HG02798 (cell line): Measurements from ENCODE around the gene POMZP3.
"Not testable (repeated sequence)": the region's sequence is repeated elsewhere in the genome, so short reads cannot be mapped to it uniquely, and the experiment has no call there.

Experiments used
- ATAC-seq: cut with Tn5 transposase; IDR thresholded peaks from one replicate; pipeline ENCODE4 v1.9.1; 2021; ENCODE audit warnings: mild to moderate bottlenecking; ENCODE audit not compliant: unreplicated experiment, poor library complexity

POMZP3 gene

DNA sequence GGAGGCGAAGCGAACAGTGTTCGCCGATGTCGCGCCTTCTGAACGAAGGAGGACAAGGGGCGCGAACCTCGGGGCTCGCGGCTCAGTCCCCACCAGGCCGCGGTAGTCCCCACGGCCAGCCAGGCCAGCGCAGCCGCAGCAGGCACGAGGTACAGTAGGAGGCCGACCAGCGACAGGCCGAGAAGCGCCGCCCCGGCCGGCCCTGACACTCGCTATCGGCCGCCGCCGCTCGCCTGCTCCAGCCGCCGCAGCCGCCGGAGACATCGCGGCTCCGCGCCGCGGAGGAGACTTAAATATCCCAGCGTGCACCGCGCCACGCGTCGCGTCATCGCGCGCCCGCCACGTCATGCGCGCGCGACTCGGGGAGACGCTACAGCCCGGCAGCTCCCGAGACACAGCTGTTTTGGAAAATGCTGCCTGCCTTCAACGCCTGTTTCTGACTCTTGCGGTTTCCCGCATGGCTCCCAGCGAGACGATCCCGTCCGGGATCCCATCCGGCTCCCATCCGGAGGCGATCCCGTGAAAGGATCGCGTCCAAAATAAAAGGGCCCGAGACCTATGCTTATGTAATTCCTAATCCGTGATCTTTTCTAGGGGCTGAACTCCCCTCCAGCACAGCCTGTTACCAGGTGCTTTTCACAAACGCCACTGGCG, at the start of gene POMZP3:
Gene POMZP3, minus strand, starts transcription at position 291 of the 654 bp plus-strand sequence. CDS start 1,215 bp downstream, outside the sequence.
- ATAC-seq: peak; percentile 95

DNA sequence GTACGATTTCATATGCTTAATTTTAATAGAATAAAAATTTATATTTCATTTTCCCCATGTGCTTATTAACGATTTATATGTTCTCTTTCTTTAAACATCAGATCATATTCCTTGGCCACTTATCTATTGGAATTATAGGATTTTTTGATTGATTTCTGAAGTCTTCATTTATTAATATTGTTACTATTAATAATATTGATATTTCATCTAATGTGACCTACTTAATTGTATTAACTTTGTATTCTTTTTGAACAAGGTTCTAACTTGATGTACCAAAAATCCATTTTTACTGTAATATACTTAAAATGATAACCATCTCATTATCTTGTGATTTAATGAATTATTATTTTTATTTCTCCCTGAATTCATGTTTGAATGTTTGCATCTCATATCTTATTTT, 48.7 kb upstream of the POMZP3 start:
- not testable (repeated sequence) for ATAC-seq

DNA sequence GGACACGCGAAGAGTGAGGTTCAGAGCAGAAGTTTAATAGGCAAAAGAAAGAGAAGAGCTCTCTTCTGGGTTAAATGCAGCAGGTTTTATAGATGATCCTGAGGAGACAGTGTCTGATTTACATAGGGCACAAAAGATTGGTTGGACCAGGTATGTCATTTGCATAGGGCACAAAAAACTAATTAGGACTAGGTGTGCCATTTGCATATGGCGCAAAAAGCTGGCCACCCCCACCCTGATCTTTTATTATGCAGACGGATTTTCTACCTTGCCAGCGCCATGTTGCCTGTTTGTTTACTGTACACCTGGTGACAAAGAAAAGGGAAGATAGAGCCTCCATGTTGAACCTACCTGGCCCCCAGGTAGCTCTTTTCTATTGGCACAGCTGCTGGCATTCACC, 46.3 kb upstream of the POMZP3 start:
- ATAC-seq: not testable (repeated sequence)

DNA sequence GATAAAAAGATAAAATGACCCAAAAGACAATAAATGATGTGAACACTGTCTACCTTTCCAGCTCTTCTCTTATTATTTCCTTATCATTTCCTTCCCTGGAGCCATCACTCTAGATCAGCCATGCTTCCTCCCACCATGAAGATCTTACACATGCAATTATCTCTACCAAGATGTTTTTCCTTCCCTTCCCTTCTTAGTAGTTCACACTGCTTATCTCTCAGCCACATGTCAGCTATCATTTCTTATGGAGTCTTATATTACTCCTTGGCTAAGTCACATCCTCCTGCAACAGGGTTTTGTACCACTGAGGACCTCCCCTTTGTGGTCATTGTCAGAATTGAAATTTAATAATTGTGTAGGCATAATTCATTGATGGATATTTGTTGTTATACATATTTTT, 32.1 kb upstream of the POMZP3 start:
- ATAC-seq: not testable (repeated sequence)

DNA sequence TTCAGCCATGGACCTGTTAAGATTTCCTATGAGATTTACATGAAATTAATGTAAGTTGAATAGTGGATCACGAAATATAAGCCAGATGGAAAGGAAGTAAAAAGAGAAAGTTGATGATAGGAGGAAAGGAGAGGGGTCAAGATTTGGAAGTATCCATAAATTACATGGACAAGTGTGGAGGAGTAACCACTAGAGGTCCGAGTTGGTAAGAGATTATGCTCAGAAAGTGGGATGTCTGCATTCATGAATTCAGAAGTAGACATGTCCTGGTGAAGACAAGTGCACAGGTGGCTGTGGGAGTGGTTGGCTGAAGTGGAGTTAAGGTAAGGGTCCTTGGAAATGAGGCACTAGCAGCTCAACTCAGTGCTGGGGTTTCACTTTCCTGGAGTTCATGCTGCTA, 29.3 kb upstream of the POMZP3 start:
- ATAC-seq: not testable (repeated sequence)

DNA sequence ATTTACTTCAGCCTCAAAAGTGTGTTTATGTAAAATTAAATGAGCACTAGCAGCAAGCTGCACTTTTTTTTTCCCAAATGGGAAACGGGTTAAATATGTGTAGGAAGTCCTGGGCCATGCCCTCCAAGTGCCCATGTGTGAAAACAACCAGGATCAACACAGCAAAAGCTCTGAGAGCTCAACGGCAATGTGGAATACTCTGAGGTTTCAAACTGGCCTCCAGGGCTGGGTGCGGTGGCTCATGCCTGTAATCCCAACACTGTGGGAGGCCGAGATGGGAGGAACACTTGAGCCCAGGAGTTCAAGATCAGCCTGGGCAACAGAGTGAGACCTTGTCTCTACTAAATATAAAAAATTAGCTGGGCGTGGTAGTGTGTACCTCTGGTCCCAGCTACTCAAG, 15.5 kb upstream of the POMZP3 start:
- ATAC-seq: not testable (repeated sequence)

DNA sequence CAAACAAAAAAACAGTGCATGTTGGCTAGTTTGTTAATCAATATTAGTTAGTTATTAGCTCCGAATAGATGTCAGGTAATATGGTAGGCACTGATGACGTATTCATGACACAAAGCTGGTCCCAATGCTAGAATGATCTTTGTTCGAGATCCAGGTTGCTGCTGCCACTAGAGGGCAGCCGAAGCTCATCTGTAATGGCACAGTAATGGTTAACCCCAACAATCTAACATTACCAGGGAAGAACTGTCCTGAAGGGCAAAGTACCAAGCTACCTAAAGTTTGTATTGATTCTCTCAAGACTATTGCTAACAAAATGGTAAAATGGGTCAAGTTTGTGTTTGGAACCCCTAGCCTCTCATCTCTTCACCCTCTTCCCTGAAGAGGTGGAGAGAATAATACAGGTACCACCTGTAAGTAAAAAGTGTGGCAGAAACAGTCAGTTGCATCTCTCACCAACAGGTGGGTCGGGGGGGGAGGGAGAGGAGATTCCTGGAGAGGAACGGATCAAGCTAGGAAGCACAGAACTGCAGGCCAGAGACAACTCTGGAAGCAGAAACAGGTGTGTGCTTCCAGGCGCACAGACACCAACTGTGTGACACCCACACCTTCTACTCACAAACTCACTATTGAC, 10.1 kb upstream of the POMZP3 start:
- ATAC-seq: peak; percentile 92

DNA sequence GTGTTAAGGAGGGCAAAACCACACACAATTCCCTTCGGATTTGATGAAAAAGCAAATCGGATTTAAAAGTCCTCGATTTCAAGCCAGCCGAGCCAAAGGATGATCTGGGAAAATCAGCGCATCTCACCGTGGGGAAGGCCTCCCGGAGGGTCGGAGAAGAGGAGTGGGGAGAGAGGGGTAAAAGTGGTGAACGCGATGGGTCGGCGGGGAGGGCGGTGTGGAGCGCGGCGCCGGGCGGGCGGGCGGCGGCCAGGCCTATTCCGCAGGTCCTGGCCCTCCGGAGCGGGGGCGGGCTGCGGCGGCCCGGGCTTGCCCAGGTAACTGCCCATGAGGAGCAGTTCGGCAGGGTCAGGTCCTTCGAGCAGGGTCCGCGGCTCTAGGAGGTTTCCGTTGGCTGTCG, 498 bp downstream of the POMZP3 start:
- ATAC-seq: not testable (repeated sequence)

DNA sequence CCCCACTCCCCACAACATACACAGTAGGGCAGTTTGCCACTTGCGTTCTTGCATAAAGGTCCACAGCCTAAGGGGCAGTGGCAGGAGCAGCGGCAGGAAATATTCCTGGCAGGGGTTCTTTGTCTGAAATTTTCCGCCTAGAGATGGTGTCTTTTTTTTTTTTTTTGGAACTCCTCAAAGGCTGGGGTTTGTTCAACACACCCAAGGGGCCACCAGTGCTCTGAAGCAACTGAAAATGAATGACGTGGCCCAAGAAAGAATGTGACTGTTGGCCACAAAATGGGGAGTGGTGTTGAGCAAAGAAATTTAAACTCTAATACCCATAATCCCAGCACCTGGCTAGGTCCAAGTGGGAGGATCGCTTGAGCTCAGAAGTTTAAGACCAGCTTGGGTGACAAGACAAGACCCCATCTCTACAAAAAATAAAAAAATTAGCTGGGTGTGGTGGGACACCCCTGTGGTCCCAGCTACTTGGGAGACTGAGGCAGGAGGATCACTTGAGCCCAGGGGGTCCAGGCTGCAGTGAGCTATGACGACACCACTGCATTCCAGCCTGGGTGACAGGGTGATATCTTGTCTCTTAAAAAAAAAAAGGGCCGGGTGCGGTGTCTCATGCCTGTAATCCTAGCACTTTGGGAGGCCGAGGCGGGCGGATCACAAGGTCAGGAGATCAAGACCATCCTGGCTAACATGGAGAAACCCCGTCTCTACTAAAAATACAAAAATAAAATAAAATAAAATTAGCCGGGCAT, 7.5 kb downstream of the POMZP3 start:
- not testable (repeated sequence) for ATAC-seq

DNA sequence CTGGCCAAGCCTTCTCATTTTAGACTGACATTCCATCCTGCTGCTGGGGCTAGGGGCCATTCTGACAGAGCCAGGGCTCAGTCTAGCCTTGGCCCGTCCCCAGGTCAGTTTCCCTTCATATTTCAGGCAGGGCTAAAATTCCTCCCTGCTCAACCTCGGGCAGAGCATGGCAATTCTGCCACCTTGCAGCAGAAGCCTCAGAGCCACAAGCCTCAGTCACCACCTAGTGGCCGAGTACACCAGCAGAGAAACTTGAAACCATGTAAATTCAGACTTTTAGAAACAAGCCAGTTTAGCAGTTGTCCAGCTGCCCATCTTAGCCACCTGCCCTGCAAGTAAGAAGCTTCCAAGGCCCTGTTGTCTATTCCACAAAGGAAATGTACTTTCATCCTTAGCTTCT, 13.3 kb downstream of the POMZP3 start:
- ATAC-seq: not testable (repeated sequence)

DNA sequence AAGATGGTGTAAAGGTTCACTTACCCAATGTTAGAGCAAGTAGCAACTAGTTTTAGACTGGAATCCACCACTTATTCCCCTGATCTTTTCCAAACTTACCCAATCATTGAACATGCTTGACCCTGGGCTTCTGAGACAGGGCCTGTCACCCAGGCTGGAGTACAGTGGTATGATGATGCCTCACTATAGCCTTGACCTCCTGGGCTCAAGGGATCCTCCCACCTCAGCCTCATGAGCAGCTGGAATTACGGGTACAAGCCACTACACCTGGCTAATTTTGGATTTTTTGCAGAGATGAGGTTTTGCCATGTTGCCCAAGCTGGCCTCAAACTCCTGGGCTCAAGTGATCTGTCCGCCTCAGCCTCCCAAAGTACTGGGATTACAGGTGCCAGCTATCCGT, 14.8 kb downstream of the POMZP3 start:
- ATAC-seq: not testable (repeated sequence)

DNA sequence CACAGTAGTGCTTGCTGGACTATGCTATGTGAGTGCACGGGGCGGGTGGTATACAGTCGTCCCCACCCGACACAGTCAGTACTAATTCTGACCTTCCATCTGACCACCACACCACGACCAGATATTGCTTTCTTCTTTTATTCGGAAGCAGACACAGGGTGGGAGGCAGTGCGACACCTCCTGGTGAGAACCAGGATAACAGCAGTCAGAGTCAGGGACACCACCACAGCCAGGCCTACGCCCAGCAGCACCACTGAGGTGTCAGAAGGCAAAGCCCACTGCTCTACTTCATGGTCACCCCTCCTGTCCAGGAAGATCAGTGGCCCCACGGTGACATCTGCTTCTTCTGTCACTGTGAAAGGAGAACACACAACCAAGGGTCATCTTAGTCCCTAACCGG, 17.2 kb downstream of the POMZP3 start:
- peak; percentile 55 for ATAC-seq

DNA sequence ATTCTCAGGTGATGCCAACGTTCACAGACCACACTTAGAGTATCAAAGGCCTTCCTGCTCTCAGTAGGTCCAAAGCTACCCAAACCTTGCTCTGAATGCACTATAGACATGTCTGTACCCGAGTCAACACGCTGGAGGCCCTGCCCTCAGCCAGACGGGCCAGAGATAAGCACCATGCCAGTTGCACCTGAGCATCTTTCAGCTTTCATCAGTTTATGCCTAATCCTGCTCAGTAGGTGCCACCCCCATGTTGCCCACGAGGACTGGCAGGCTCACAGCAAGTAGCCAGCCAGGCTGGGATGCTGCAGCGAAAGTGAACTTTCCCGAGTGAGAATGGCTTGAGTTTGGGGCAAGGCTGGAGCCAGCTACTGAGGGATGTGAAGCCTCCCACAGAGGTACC, 18.6 kb downstream of the POMZP3 start:
- not testable (repeated sequence) for ATAC-seq

DNA sequence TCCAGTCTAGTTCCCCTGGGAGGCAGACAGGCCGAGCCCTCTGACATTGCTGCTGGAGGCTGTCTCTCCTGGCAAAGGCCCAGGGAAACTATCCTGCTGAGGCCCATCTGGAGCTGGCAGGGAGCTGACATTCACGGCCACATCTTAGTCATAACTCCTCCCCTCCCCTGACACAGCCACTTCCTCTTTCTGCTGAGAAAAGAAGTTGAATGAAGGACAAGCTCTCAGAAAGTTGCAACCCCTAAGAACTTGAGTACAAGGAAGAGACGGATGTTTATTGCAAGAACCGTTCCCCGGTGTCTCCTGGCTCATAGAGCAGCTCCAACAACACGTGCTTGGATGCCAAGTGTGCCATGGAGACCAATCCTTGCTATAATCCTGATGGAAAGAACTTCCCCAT, 21.1 kb downstream of the POMZP3 start:
- peak; percentile 93 for ATAC-seq

DNA sequence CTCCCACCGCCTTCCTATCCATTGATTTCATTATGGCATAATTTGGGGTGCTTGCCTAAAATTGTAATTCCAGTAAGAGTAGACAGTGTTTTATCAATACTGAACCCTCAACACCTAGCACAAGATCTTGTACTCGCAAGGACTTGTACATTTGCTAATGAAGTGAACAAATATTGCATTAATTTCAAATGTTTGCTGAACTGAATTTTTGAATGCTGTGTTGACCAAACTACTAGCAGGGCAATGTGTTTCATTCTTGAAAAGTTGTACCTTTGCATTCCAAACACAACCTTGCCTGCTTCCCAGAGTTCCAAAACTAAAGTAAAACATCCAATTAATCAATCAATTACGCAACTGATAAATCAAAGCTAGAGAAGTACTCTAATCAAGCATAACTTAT, 26.4 kb downstream of the POMZP3 start:
- not testable (repeated sequence) for ATAC-seq

DNA sequence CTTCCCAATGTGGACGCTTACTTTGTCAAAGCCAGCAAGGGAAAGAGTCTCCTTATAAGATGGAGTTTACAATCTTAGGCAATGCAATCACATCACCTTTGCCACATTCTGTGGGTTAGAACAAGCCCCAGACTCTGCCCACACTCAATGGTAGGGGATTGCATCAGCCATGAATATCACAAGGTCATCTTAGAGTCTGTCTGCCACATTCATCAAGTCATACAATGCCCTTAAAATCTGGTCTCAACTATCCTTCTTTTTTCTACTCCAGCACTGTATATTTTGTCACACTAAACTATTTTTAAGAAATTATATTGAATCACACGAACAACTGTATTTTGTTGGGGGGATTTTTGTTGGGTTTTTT, 27.0 kb downstream of the POMZP3 start:
- not testable (repeated sequence) for ATAC-seq

DNA sequence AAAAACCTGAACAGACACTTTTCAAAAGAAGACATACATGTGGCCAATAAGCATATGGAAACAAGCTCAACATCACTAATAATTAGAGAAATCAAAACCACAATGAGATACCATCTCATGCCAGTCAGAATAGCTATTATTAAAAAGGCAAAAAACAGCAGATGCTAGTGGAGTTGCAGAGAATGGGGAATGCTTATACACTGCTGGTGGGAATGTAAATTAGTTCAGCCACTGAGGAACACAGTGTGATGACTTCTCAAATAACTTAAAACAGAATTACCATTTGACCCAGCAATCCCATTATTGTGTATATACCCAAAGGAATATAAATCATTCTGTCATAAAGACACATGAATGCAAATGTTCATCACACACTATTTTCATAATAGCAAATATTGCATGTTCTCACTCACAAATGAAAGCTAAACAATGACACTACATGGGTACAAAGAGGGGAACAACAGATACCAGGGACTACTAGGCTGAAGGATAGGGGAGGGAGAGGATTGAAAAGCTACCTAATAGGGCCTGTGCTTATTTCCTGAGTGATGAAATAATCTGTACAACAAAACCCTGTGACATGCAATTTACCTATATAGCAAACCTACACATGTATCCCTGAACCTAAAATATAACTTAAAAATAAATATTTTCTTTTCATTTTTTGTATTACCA, 28.4 kb downstream of the POMZP3 start:
- not testable (repeated sequence) for ATAC-seq

DNA sequence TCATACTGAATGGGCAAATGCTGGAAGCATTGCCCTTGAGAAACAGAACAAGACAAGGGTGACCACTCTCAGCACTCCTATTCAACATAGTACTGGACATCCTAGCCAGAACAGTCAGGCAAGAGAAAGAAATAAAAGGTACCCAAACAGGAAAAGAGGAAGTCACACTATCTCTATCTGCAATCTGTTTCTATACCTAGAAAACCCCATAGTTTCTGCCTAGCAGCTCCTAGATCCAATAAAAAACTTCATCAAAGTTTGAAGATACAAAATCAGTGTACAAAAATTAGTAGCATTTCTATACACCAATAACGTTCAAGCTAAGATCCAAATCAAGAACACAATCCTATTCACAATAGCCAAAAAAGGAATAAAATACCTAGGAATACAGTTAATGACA, 29.8 kb downstream of the POMZP3 start:
- not testable (repeated sequence) for ATAC-seq

DNA sequence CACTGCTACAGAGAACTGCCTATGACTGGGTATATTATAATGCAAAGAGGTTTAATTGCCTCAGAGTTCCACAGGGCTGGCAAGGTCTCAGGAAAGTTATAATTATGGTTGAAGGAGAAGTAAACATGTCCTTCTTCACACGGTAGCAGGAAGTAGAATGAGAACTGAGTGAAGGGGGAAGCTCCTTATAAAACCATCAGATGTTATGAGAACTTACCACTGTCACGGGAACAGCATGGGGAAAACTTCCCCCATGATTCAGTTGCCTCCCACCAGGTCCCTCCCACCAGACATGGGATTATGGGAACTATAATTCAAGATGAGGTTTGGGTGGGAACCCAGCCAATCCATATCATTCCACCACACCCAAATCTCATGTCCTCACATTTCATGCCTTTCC, 34.4 kb downstream of the POMZP3 start:
- not testable (repeated sequence) for ATAC-seq

DNA sequence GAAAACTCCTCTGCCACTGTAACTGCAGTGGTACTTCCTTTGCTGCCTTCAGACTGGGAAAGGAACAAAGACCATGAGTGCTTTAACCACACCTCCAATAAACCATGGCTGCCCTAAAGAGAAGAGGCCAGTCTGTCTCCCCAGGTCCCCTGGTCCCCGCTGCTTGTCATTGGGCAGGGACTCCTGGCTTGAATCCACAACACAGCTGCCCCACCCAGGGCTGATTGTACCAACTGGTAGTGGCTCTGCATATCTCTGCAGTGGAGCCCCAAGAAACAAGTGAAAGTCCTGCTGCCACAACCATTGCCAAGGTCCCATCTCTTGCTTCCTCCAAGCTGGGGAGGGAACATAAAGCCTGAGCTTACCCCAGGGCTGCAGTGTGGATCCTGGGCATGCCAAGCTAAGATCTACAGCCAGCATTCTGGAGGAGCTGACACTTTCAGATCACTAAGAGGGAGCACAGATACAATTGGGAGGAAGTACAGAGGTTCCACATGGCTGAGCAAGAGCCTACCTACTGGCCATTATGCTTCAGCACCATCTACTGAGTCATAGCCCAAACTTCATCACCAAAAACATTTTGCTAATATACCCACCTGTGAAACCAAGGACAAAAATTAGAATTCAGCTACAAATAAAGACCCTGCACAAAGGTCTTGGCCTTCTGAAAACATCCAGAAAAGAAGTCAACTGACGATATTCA, 35.3 kb downstream of the POMZP3 start:
- peak; percentile 66 for ATAC-seq
